ENCODE results near the gene JAK2.

DNA sequence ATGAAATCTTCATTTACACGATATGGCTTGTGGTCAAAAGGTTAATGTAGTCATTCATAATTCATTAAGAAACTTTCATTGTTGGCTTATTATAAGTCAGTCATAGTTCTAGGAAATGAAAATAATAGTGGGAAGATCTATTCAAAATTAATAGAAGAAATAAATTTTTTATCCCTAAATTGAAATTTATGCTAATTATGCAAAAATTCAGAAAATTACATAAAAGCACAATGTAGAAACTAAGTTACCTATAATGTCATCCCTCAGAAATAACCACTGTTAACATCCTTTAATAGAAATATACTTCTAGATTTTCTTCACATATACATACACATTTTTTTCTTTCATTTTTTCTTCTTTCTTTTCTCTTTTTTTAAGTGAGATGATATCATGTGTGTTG is 15.9 kb upstream of the JAK2 start:
- TF ChIP-seq, protein P1, sequence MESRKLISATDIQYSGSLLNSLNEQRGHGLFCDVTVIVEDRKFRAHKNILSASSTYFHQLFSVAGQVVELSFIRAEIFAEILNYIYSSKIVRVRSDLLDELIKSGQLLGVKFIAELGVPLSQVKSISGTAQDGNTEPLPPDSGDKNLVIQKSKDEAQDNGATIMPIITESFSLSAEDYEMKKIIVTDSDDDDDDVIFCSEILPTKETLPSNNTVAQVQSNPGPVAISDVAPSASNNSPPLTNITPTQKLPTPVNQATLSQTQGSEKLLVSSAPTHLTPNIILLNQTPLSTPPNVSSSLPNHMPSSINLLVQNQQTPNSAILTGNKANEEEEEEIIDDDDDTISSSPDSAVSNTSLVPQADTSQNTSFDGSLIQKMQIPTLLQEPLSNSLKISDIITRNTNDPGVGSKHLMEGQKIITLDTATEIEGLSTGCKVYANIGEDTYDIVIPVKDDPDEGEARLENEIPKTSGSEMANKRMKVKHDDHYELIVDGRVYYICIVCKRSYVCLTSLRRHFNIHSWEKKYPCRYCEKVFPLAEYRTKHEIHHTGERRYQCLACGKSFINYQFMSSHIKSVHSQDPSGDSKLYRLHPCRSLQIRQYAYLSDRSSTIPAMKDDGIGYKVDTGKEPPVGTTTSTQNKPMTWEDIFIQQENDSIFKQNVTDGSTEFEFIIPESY (CRISPR knock-in tag; IDR thresholded peaks at IDR 0.05) = no peak
- TF ChIP-seq HMG20B (CRISPR knock-in tag; IDR thresholded peaks at IDR 0.05) (no peak), EZH2 (IDR thresholded peaks at IDR 0.05; ENCODE audit: borderline replicate concordance, low read depth, low read length) (no peak)
